ENCODE results near the gene ULK2.

GRCh38 chr17:19748807-19749193 lies 118.9 kb downstream of the ULK2 start:
- no peak for TF ChIP-seq ZNF792 (tag by site-specific recombination; IDR thresholded peaks at IDR 0.05)
- TF ChIP-seq ZFP3 (tag by site-specific recombination; IDR thresholded peaks at IDR 0.05; ENCODE audit: low read depth): no peak
- TF ChIP-seq, protein P1, sequence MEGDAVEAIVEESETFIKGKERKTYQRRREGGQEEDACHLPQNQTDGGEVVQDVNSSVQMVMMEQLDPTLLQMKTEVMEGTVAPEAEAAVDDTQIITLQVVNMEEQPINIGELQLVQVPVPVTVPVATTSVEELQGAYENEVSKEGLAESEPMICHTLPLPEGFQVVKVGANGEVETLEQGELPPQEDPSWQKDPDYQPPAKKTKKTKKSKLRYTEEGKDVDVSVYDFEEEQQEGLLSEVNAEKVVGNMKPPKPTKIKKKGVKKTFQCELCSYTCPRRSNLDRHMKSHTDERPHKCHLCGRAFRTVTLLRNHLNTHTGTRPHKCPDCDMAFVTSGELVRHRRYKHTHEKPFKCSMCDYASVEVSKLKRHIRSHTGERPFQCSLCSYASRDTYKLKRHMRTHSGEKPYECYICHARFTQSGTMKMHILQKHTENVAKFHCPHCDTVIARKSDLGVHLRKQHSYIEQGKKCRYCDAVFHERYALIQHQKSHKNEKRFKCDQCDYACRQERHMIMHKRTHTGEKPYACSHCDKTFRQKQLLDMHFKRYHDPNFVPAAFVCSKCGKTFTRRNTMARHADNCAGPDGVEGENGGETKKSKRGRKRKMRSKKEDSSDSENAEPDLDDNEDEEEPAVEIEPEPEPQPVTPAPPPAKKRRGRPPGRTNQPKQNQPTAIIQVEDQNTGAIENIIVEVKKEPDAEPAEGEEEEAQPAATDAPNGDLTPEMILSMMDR (tag by site-specific recombination; IDR thresholded peaks at IDR 0.05): no peak
- TF ChIP-seq, protein P2, sequence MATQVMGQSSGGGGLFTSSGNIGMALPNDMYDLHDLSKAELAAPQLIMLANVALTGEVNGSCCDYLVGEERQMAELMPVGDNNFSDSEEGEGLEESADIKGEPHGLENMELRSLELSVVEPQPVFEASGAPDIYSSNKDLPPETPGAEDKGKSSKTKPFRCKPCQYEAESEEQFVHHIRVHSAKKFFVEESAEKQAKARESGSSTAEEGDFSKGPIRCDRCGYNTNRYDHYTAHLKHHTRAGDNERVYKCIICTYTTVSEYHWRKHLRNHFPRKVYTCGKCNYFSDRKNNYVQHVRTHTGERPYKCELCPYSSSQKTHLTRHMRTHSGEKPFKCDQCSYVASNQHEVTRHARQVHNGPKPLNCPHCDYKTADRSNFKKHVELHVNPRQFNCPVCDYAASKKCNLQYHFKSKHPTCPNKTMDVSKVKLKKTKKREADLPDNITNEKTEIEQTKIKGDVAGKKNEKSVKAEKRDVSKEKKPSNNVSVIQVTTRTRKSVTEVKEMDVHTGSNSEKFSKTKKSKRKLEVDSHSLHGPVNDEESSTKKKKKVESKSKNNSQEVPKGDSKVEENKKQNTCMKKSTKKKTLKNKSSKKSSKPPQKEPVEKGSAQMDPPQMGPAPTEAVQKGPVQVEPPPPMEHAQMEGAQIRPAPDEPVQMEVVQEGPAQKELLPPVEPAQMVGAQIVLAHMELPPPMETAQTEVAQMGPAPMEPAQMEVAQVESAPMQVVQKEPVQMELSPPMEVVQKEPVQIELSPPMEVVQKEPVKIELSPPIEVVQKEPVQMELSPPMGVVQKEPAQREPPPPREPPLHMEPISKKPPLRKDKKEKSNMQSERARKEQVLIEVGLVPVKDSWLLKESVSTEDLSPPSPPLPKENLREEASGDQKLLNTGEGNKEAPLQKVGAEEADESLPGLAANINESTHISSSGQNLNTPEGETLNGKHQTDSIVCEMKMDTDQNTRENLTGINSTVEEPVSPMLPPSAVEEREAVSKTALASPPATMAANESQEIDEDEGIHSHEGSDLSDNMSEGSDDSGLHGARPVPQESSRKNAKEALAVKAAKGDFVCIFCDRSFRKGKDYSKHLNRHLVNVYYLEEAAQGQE (tag by site-specific recombination; IDR thresholded peaks at IDR 0.05): no peak
- no peak for TF ChIP-seq ZNF138 (tag by site-specific recombination; IDR thresholded peaks at IDR 0.05; ENCODE audit: borderline replicate concordance)
- TF ChIP-seq ZBTB7A (tag by site-specific recombination; IDR thresholded peaks at IDR 0.05; ENCODE audit: low read depth): no peak
- TF ChIP-seq ZBTB20 (tag by site-specific recombination; IDR thresholded peaks at IDR 0.05): no peak
